ENCODE results near the gene PLXDC1.

DNA sequence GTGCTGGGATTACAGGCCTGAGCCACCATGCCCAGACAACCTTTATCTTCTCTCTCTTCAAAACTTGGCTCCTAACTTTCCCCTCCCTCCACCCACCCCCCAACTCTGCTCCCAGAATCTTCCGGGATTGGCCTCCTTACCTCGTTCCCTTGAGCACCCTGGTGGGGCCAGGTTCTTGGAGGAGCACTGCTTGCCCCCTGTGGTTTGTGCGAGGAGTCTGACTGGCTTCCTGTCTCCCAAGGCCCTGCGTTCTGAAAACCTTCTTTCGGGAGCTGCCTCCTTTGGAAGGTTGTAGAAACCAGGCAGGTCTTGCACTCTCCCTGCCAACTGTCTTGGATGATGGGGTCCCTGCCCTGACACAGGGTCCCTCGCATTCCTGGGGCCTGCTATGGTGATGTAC, 19.8 kb downstream of the PLXDC1 start:
- TF ChIP-seq, protein P1, sequence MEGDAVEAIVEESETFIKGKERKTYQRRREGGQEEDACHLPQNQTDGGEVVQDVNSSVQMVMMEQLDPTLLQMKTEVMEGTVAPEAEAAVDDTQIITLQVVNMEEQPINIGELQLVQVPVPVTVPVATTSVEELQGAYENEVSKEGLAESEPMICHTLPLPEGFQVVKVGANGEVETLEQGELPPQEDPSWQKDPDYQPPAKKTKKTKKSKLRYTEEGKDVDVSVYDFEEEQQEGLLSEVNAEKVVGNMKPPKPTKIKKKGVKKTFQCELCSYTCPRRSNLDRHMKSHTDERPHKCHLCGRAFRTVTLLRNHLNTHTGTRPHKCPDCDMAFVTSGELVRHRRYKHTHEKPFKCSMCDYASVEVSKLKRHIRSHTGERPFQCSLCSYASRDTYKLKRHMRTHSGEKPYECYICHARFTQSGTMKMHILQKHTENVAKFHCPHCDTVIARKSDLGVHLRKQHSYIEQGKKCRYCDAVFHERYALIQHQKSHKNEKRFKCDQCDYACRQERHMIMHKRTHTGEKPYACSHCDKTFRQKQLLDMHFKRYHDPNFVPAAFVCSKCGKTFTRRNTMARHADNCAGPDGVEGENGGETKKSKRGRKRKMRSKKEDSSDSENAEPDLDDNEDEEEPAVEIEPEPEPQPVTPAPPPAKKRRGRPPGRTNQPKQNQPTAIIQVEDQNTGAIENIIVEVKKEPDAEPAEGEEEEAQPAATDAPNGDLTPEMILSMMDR (IDR thresholded peaks at IDR 0.05) = no peak
- no peak for TF ChIP-seq POLR2A (IDR thresholded peaks at IDR 0.05)

Measured in uterus (tissue), 2 donors.